Bronchial epithelial cell (primary cell): Measurements from ENCODE around the gene TMCC1. TPM values are rescaled to one million over a fixed set of nuclear protein-coding genes. Genes with fewer than 3 reads are reported as not detected.

Experiments used
- DNase-seq: peaks from one replicate; pipeline ENCODE4 v3.0.0-alpha.2; 2010; ENCODE audit warnings: low read depth
- FAIRE-seq: peaks from 2 replicates; lab custom pipeline; 2011; peaks lifted over from hg19 to GRCh38; lab: Jason Lieb, UNC
- H3K27me3 ChIP-seq: 2 replicates; pipeline ENCODE4 v1.5.1; 2011; ENCODE audit warnings: low read length; ENCODE audit not compliant: control insufficient read depth, insufficient read depth
- H3K36me3 ChIP-seq: 2 replicates; pipeline ENCODE4 v1.5.1; 2011; ENCODE audit warnings: low read length; ENCODE audit not compliant: control insufficient read depth, insufficient read depth
- H3K4me3 ChIP-seq: 2 replicates; pipeline ENCODE4 v1.5.1; 2011; ENCODE audit warnings: mild to moderate bottlenecking, low read depth, low read length, control low read depth
- total RNA-seq: library from RNA; depleted of rRNA; stranded (reverse); fragments of >200 nt; gene quantifications from 2 replicates; pipeline ENCODE4 v1.2.1, GENCODE V29; 2014
- TF ChIP-seq, protein P1 (sequence below): IDR thresholded peaks from 2 replicates; pipeline ENCODE4 v1.5.1; 2011; ENCODE audit warnings: mild to moderate bottlenecking, moderate library complexity, low read length, control low read depth, inconsistent platforms; ENCODE audit not compliant: insufficient read depth, severe bottlenecking

The TMCC1 gene
- total RNA-seq, 1 donor from 2014 or later, result 18.2 TPM

DNA sequence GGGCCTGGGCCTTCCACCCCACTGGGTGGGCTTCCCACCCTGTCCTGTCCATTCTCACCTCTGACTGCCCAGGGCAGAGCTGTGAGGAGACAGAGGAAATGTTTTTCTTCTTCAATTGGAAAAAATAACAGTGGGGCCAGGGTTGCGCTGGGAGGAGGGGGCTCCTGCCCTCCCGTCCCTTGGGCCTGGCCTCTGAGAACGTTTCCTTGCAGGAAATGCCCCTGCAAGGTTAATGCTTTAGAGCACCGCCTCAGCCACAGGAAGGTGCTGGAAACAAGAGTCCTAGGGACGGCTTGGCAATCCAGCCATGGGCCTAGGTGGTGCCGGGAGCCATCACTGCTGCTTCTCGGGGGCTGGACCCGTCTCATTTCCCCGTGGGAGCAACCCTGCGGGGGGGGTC is 283.2 kb downstream of the TMCC1 start:
- Histone ChIP-seq H3K4me3 (no peak overlapping the region), H3K27me3 (peaks cover 6% of the 10 kb centered on the region), H3K36me3 (no peaks in the 10 kb centered on the region)
- no peak for DNase-seq
- TF ChIP-seq, protein P1, sequence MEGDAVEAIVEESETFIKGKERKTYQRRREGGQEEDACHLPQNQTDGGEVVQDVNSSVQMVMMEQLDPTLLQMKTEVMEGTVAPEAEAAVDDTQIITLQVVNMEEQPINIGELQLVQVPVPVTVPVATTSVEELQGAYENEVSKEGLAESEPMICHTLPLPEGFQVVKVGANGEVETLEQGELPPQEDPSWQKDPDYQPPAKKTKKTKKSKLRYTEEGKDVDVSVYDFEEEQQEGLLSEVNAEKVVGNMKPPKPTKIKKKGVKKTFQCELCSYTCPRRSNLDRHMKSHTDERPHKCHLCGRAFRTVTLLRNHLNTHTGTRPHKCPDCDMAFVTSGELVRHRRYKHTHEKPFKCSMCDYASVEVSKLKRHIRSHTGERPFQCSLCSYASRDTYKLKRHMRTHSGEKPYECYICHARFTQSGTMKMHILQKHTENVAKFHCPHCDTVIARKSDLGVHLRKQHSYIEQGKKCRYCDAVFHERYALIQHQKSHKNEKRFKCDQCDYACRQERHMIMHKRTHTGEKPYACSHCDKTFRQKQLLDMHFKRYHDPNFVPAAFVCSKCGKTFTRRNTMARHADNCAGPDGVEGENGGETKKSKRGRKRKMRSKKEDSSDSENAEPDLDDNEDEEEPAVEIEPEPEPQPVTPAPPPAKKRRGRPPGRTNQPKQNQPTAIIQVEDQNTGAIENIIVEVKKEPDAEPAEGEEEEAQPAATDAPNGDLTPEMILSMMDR, result no peak
- FAIRE-seq, result no peak

DNA sequence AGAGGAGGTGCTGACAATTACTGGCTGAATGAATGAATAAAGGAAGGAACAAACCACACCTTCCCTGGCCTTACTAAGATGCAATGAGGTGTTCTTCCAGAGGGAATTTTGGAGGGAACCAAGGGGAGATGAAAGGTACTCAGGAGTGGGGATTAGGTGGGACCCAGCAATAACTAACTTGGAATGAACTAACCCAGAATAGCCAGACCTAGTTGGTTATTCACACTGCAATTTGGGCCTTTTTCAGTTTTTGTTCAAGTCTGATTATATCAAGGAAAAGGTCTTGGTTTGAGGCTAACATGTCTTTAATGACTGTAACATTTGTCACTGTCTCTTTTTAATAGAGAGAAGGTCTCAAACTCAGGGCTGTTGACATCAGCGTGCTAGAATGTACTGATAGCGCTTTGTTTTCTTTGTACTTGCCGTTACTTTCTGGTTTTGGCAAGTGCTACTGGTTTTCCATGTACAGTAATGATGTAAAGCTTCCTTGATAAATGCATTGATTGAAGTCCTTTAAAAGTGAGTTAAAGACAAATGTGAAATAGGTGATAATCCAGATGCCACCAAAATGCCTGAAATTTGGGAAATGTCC is 283.8 kb downstream of the TMCC1 start:
- DNase-seq (no peak), FAIRE-seq (no peak)
- TF ChIP-seq, protein P1, result no peak
- Histone ChIP-seq H3K27me3 (peaks cover 8% of the 10 kb centered on the region), H3K36me3 (no peaks in the 10 kb centered on the region), H3K4me3 (no peak overlapping the region)

DNA sequence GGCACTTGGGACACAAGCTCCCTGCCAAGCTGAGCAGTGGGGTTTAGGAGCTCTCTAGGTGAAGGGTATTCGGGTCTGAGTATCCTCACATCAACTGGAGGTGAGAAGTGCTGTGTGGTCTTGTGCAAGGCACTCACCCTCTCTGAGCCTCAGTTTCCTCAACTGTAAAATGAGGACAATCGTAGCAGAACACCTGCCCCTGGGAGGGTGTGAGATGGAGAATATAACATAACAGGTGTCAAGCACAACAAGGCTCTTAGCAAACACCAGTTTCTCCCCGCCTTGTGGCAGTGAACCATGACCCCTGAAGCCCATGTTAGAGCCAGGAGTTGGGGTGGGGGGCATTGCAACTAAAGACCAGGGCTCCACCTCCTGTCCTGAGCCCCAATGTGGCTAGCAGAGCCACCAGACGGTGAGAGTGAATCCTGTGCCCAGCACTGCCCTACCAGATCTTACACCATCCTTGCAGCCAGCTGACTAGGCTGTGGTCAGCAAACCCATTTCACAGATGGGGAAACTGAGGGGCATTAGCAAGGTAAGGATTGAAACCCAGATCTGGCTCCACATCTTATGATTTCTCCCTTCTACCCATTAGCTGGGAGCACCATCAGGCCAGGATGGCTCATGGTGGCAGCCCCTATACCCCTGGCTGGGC is 284.4 kb downstream of the TMCC1 start:
- H3K27me3 ChIP-seq, result peaks cover 10% of the 10 kb centered on the region
- peak; percentile 18 for FAIRE-seq
- no peak overlapping the region for H3K4me3 ChIP-seq
- DNase-seq, result no peak
- no peaks in the 10 kb centered on the region for H3K36me3 ChIP-seq
- TF ChIP-seq, protein P1, result no peak

DNA sequence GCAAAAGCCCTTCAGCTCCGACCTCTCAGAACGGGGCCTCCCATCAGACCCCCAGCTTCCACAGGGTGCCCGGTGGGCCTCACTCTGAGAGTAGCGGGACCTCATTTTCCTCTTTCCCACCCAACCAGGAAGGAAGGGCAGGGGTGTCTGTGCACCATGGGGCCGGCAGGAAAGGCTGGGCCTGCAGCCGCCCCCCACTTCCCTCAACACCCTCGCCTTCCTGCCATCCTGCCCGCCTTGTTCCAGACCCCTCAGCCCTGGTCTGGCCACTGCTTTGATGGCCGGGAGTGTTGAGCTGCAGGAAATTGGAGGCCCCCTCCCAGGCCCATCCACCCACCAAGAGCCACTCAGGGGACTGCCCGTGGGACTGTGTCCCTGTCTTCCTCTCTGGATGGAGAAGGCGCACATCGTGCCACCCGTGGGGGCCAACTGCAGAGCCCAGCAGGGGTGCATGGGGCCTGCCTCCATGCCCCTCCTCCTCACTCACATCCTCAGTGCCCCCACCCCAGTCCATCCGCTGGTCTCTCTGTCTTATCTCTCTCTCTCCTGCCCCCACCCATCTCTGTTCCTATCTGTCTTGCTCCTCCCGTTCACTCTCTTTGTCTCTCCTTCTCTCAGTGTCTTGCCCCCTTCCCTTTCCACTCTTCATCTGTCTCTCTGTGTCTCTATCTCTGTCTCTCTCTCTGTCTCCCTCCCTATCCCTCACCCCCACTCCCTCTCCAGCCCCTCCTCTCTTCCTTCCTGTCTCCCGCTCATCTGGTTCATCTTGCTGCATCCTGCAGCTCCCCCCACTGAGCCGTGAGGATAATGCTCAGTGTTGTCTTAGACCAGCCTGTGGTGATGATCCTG is 285.2 kb downstream of the TMCC1 start:
- no peak for FAIRE-seq
- no peak overlapping the region for H3K4me3 ChIP-seq
- H3K36me3 ChIP-seq, result no peaks in the 10 kb centered on the region
- H3K27me3 ChIP-seq, result peaks cover 10% of the 10 kb centered on the region
- DNase-seq, result no peak
- TF ChIP-seq, protein P1, result no peak

DNA sequence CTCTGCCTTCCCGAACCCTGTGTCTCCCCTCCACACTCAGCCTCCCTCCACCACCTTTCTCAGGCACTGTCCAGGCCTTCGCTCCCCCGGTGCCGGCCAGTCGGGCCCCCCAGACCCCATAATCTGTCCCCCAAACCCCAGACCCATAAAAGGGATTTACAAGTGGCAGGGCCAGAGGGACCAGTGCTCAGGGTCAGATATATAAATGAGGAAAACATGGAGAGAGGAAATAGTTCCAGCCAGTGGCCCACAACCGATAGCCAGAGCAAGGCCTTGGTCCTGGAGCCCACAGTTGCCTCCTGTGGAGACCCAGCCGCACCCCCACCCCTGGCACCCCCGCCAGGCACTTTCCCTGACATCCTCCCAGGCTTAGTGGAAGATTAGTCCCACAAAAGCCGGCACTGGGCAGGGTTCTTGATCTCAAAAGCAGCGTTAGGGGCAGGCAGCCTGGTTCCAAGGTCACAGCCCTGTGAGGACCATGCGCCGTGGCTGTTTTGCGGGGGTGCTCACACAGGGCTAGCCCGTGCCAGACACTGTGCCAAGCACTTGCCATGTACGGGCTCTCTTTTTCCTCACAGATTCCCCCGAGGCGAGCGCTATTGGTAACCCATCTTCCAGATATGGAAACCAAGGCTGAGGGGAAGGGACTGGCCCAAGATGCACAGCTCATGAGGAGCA is 286.0 kb downstream of the TMCC1 start:
- FAIRE-seq, result no peak
- H3K27me3 ChIP-seq, result peaks cover 10% of the 10 kb centered on the region
- no peak for DNase-seq
- H3K36me3 ChIP-seq, result no peaks in the 10 kb centered on the region
- TF ChIP-seq, protein P1, result no peak
- H3K4me3 ChIP-seq, result no peak overlapping the region
